Progenitor cell of endocrine pancreas (in vitro differentiated cells): Measurements from ENCODE around the gene CCDC78. TPM values are rescaled to one million over a fixed set of nuclear protein-coding genes. Genes with fewer than 3 reads are reported as not detected.
A peak's percentile ranks its signal among the peaks of the same experiment; 100 is the strongest.

ENCODE experiments used
- DNase-seq: peaks from one replicate; pipeline ENCODE4 v3.0.0; 2021; ENCODE audit warnings: low spot score; ENCODE audit not compliant: unreplicated experiment
- H3K27ac Mint-ChIP-seq: 2 replicates; pipeline ENCODE4 v1.8.0; 2021; ENCODE audit warnings: mild to moderate bottlenecking, moderate library complexity, mixed read lengths
- H3K27me3 Mint-ChIP-seq: 2 replicates; pipeline ENCODE4 v1.8.0; 2021; ENCODE audit warnings: mixed read lengths
- H3K36me3 Mint-ChIP-seq: 2 replicates; pipeline ENCODE4 v1.8.0; 2022; ENCODE audit warnings: mixed read lengths; ENCODE audit not compliant: insufficient read depth
- H3K4me1 Mint-ChIP-seq: 2 replicates; pipeline ENCODE4 v1.8.0; 2021; ENCODE audit warnings: low read depth, mixed read lengths
- H3K4me3 Mint-ChIP-seq: 2 replicates; pipeline ENCODE4 v1.8.0; 2021; ENCODE audit warnings: low read depth, mild to moderate bottlenecking, moderate library complexity, mixed read lengths
- H3K9me3 Mint-ChIP-seq: 2 replicates; pipeline ENCODE4 v1.8.0; 2021; ENCODE audit warnings: low read depth, mixed read lengths
- total RNA-seq: library from RNA; stranded (reverse); gene quantifications from 2 replicates; pipeline ENCODE4 v1.2.1, GENCODE V29; 2021
- TF ChIP-seq, protein P1 (sequence below): fragments of 200-600 bp; sonication (generic); IDR thresholded peaks from one replicate; pipeline ENCODE4 v1.5.0; 2021; ENCODE audit warnings: antibody characterized with exemption, mild to moderate bottlenecking; ENCODE audit not compliant: unreplicated experiment

CCDC78 gene
- total RNA-seq, 1 donor from 2014 or later = 3.2 TPM

DNA sequence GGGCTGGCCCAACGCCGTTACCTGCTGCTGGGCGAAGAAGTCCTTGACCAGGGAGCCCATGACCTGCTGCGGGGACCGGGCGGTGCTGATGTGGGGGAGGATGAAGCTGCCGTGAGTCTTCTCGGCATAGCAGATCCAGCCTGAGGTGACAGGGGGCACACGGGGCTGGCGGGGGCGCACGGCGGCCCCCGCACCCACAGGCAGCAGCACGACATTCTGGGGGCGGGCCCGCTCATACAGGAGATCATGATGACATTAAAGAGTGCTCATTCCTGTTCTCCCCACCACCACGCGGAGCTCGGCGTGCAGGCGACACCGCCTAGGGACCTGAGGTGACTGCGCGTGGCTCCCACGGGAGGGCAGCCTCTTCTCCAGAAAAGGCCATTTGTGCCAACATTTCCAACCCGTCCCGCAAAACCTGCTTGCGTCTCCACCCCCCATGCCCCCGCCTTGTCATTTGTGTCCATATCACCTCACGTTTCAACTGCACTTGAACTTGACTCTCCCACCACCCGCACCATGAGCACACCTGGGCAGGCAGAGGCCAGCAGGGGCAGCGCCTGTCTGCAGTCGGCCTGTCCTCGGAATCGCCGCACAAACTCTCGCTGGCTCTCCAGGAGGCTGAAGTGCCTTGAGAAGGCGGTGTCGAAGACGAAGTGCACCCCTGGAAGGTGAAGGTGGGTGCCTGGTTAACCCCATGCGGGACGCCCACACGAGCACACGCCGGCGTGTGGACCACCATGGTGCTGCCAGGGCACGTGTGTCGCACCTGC is 8.2 kb upstream of the CCDC78 start:
- no peak for DNase-seq
- H3K36me3 Mint-ChIP-seq = peaks cover 7% of the 10 kb centered on the region
- TF ChIP-seq, protein P1, sequence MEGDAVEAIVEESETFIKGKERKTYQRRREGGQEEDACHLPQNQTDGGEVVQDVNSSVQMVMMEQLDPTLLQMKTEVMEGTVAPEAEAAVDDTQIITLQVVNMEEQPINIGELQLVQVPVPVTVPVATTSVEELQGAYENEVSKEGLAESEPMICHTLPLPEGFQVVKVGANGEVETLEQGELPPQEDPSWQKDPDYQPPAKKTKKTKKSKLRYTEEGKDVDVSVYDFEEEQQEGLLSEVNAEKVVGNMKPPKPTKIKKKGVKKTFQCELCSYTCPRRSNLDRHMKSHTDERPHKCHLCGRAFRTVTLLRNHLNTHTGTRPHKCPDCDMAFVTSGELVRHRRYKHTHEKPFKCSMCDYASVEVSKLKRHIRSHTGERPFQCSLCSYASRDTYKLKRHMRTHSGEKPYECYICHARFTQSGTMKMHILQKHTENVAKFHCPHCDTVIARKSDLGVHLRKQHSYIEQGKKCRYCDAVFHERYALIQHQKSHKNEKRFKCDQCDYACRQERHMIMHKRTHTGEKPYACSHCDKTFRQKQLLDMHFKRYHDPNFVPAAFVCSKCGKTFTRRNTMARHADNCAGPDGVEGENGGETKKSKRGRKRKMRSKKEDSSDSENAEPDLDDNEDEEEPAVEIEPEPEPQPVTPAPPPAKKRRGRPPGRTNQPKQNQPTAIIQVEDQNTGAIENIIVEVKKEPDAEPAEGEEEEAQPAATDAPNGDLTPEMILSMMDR = no peak
- no peaks in the 10 kb centered on the region for H3K9me3 Mint-ChIP-seq
- H3K27me3 Mint-ChIP-seq = no peaks in the 10 kb centered on the region
- no peak overlapping the region for H3K27ac Mint-ChIP-seq
- no peak overlapping the region for H3K4me3 Mint-ChIP-seq
- no peaks in the 10 kb centered on the region for H3K4me1 Mint-ChIP-seq

DNA sequence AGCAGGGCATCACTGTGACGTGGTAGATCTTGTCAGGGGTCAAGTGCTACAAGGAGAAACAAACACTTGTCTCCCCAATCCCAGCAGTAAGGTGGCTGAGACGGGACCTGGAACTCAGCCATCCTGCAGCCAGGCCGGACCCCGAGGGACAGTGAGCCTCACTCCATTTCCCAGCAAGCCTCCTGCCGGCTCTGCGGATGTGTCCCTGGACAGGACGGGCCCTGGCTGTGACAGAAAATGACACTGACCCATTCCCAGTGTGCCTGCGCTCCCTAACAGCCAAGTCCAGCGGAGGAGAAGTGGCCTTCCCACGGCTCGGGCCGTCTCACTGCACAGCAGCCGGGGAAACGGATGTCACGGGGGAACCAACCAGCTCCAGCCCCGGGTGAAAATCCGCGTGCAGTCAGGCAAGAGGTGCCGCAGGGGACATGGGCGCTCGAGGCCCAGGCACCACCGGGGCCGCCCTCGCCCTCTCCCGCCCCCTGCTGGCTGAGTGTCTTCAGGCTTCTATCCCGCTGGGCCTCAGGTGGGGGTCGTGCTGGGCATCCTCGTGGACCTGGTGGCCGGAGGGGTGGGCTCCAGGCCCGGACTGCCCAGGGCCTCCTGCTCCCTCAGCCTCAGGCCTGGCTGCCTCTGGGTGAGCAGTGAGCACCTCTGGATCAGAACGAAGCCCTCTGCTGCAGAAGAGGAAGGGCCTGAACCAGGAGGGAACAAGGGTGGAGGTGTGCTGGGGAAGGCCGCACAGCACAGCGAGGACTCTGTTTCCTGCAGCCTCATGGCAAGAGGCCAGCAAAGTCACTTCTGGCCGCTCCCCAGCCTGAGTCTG is 7.4 kb upstream of the CCDC78 start:
- H3K36me3 Mint-ChIP-seq = peaks cover 7% of the 10 kb centered on the region
- no peaks in the 10 kb centered on the region for H3K9me3 Mint-ChIP-seq
- no peaks in the 10 kb centered on the region for H3K27me3 Mint-ChIP-seq
- H3K4me3 Mint-ChIP-seq = no peak overlapping the region
- H3K4me1 Mint-ChIP-seq = no peaks in the 10 kb centered on the region
- DNase-seq = no peak
- no peak overlapping the region for H3K27ac Mint-ChIP-seq
- TF ChIP-seq, protein P1 = peak; percentile 33

DNA sequence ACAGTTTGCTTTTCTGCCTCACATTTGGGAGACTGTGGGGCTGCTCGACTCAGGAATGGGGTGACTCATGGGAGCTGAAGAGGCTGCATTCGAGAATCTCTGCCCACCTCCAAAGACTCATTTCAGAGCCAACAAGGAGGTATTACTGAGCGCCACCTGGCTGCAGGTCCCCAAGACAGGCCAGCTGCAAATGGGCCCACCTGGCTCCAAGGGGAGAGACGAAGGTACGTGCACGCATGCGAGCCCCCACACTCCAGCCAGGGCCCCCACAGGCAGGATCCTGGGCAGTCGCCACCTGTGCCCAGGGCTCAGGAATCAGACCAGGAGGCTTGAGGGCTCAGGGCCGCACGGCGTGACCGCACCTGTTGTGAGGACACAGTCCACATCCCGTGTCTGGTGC is 6.7 kb upstream of the CCDC78 start:
- TF ChIP-seq, protein P1 = no peak
- H3K27ac Mint-ChIP-seq = no peak overlapping the region
- no peak overlapping the region for H3K4me3 Mint-ChIP-seq
- DNase-seq = no peak
- no peaks in the 10 kb centered on the region for H3K9me3 Mint-ChIP-seq
- H3K27me3 Mint-ChIP-seq = no peaks in the 10 kb centered on the region
- peaks cover 7% of the 10 kb centered on the region for H3K36me3 Mint-ChIP-seq
- no peaks in the 10 kb centered on the region for H3K4me1 Mint-ChIP-seq

DNA sequence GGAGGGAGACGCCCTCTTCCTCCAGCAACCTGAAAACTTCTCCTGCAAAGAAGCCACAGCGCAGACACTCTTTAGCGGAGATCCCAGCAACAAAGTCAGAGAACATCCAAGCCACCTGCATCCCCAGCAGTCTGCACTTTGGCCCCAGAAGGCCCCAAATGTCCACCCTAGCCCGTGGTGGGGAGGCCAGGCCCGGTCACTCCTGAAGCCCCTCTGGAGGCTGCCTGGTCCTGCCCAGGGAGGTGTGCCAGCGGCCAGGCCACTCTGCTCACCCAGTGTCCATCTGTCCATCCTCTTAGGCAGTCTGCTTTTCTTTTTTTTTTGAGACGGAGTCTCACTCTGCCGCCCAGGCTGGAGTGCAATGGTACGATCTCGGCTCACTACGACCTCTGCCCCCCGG is 6.1 kb upstream of the CCDC78 start:
- DNase-seq = no peak
- H3K4me3 Mint-ChIP-seq = no peak overlapping the region
- H3K9me3 Mint-ChIP-seq = no peaks in the 10 kb centered on the region
- no peaks in the 10 kb centered on the region for H3K27me3 Mint-ChIP-seq
- no peak overlapping the region for H3K27ac Mint-ChIP-seq
- TF ChIP-seq, protein P1 = no peak
- peaks cover 5% of the 10 kb centered on the region for H3K36me3 Mint-ChIP-seq
- H3K4me1 Mint-ChIP-seq = no peaks in the 10 kb centered on the region

DNA sequence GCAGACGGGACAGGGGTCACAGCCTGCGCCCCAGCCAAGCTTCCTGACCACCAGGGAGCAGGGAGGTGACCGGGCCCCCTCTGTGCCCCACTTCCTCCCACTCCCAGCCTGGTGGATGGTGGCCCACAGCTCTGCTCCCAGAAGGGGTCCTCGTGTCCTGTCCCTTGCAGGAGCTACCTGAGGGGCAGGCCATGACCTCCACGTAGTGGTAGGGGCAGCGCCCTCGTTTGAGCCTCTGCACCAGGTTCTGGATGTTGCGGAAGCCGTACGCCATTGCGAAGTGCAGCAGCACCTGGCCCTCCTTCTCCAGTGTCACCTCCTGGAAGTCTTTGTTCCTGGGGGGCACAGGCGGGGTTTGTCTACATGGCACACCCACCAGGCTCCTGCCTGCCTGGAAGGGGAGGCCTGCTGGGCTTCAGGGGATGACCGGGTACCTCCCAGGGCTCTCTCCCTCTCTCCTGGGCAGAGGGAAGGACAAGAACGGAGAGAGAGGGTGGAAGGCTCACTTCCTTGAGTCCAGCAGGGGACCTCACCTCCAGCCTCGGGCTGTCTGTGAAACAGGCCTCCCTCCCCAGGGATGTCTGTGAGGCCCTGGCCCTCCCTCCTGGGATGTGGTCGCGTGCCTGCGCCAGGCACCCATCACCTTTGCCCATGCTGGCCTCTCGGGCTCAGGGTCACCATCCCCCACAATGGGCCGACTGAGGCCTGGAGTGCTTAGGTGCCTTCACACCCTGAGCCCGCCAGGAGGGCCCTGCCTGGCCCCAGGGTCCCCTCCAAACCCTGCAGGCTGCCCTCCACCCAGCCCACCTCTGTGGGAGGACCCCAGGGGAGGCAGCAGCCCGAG is 4.6 kb upstream of the CCDC78 start:
- Mint-ChIP-seq H3K4me1 (no peaks in the 10 kb centered on the region), H3K4me3 (no peak overlapping the region), H3K36me3 (peaks cover 3% of the 10 kb centered on the region), H3K27me3 (peaks cover 6% of the 10 kb centered on the region), H3K9me3 (no peaks in the 10 kb centered on the region), H3K27ac (no peak overlapping the region)
- DNase-seq = no peak
- TF ChIP-seq, protein P1 = no peak
